ENCODE data around the gene GLI3. TPM values are rescaled to one million over a fixed set of nuclear protein-coding genes. Genes with fewer than 3 reads are reported as not detected.

GLI3 gene
- total and polyA plus RNA-seq, 4 donors: 0.50 to 34.9 (median 11.3) TPM

- Histone ChIP-seq H3K36me3 (ENCODE audit: control insufficient read depth in 1 of 2, insufficient read depth in 2 of 2, low read length in 1 of 2) (no peaks in the 10 kb centered on the region), H3K4me3 (ENCODE audit: low read length in 2 of 2) (no peak overlapping the region), H3K4me1 (ENCODE audit: control insufficient read depth in 1 of 2, insufficient read depth in 2 of 2, low read length in 2 of 2) (no peaks in the 10 kb centered on the region), H3K27me3 (ENCODE audit: control insufficient read depth in 1 of 2, insufficient read depth in 2 of 2, low read length in 1 of 2) (no peaks in the 10 kb centered on the region), H3K27ac (ENCODE audit: low read depth in 1 of 2, low read length in 2 of 2) (no peak overlapping the region), H3K9me3 (ENCODE audit: control insufficient read depth, low read length) (no peaks in the 10 kb centered on the region)
- DNase-seq (no peak), ATAC-seq (ENCODE audit: low FRiP score) (no peak)
- intact Hi-C loops (cut with DNase I): no loop called here
- 76 to 80% methylated on average over 9 of the region's 9 CpGs for WGBS, 2 donors
Observed at GRCh38 chr7:42077271-42078135, 159.5 kb downstream of the GLI3 start.

GRCh38 chr7:42076870-42077269, 160.1 kb downstream of the GLI3 start:
- ATAC-seq (ENCODE audit: low FRiP score) (no peak), DNase-seq (no peak)
- no peaks in the 10 kb centered on the region for H3K9me3 ChIP-seq (ENCODE audit: control insufficient read depth, low read length)
- no peak overlapping the region for H3K27ac ChIP-seq (ENCODE audit: low read depth in 1 of 2, low read length in 2 of 2)
- H3K4me3 ChIP-seq (ENCODE audit: low read length in 2 of 2): no peak overlapping the region
- WGBS, 2 donors: 76 to 93% methylated on average over 2 of the region's 2 CpGs
- no peaks in the 10 kb centered on the region for H3K4me1 ChIP-seq (ENCODE audit: control insufficient read depth in 1 of 2, insufficient read depth in 2 of 2, low read length in 2 of 2)
- intact Hi-C loops (cut with DNase I): no loop called here
- H3K36me3 ChIP-seq (ENCODE audit: control insufficient read depth in 1 of 2, insufficient read depth in 2 of 2, low read length in 1 of 2): no peaks in the 10 kb centered on the region
- H3K27me3 ChIP-seq (ENCODE audit: control insufficient read depth in 1 of 2, insufficient read depth in 2 of 2, low read length in 1 of 2): no peaks in the 10 kb centered on the region

- ATAC-seq (ENCODE audit: low FRiP score) (no peak), DNase-seq (no peak)
- H3K36me3 ChIP-seq (ENCODE audit: control insufficient read depth in 1 of 2, insufficient read depth in 2 of 2, low read length in 1 of 2): no peaks in the 10 kb centered on the region
- intact Hi-C loops (cut with DNase I): no loop called here
- no peak overlapping the region for H3K27ac ChIP-seq (ENCODE audit: low read depth in 1 of 2, low read length in 2 of 2)
- H3K4me3 ChIP-seq (ENCODE audit: low read length in 2 of 2): no peak overlapping the region
- H3K4me1 ChIP-seq (ENCODE audit: control insufficient read depth in 1 of 2, insufficient read depth in 2 of 2, low read length in 2 of 2): no peaks in the 10 kb centered on the region
- no peaks in the 10 kb centered on the region for H3K27me3 ChIP-seq (ENCODE audit: control insufficient read depth in 1 of 2, insufficient read depth in 2 of 2, low read length in 1 of 2)
- H3K9me3 ChIP-seq (ENCODE audit: control insufficient read depth, low read length): no peaks in the 10 kb centered on the region
Observed at GRCh38 chr7:42075418-42075817, 161.6 kb downstream of the GLI3 start.

- DNase-seq (no peak), ATAC-seq (ENCODE audit: low FRiP score) (no peak)
- Histone ChIP-seq H3K27me3 (ENCODE audit: control insufficient read depth in 1 of 2, insufficient read depth in 2 of 2, low read length in 1 of 2) (no peaks in the 10 kb centered on the region), H3K36me3 (ENCODE audit: control insufficient read depth in 1 of 2, insufficient read depth in 2 of 2, low read length in 1 of 2) (no peaks in the 10 kb centered on the region), H3K4me1 (ENCODE audit: control insufficient read depth in 1 of 2, insufficient read depth in 2 of 2, low read length in 2 of 2) (no peaks in the 10 kb centered on the region), H3K27ac (ENCODE audit: low read depth in 1 of 2, low read length in 2 of 2) (no peak overlapping the region), H3K4me3 (ENCODE audit: low read length in 2 of 2) (no peak overlapping the region), H3K9me3 (ENCODE audit: control insufficient read depth, low read length) (no peaks in the 10 kb centered on the region)
- intact Hi-C loops (cut with DNase I): no loop called here
- 95 to 97% methylated on average over 4 of the region's 4 CpGs for WGBS, 2 donors
Observed at GRCh38 chr7:42074076-42074475, 162.9 kb downstream of the GLI3 start.

- intact Hi-C loops (cut with DNase I): no loop called here
- Histone ChIP-seq H3K36me3 (ENCODE audit: control insufficient read depth in 1 of 2, insufficient read depth in 2 of 2, low read length in 1 of 2) (no peaks in the 10 kb centered on the region), H3K27me3 (ENCODE audit: control insufficient read depth in 1 of 2, insufficient read depth in 2 of 2, low read length in 1 of 2) (no peaks in the 10 kb centered on the region), H3K27ac (ENCODE audit: low read depth in 1 of 2, low read length in 2 of 2) (no peak overlapping the region), H3K4me3 (ENCODE audit: low read length in 2 of 2) (no peak overlapping the region), H3K9me3 (ENCODE audit: control insufficient read depth, low read length) (no peaks in the 10 kb centered on the region), H3K4me1 (ENCODE audit: control insufficient read depth in 1 of 2, insufficient read depth in 2 of 2, low read length in 2 of 2) (no peaks in the 10 kb centered on the region)
- WGBS, 2 donors: 81 to 83% methylated on average over 8 of the region's 8 CpGs
- DNase-seq (no peak), ATAC-seq (ENCODE audit: low FRiP score) (no peak)
Observed at GRCh38 chr7:42071372-42072261, 165.4 kb downstream of the GLI3 start.

- ATAC-seq (ENCODE audit: low FRiP score) (no peak), DNase-seq (no peak)
- H3K27ac ChIP-seq (ENCODE audit: low read depth in 1 of 2, low read length in 2 of 2): no peak overlapping the region
- intact Hi-C loops (cut with DNase I): no loop called here
- no peaks in the 10 kb centered on the region for H3K4me1 ChIP-seq (ENCODE audit: control insufficient read depth in 1 of 2, insufficient read depth in 2 of 2, low read length in 2 of 2)
- H3K27me3 ChIP-seq (ENCODE audit: control insufficient read depth in 1 of 2, insufficient read depth in 2 of 2, low read length in 1 of 2): no peaks in the 10 kb centered on the region
- no peaks in the 10 kb centered on the region for H3K9me3 ChIP-seq (ENCODE audit: control insufficient read depth, low read length)
- no peak overlapping the region for H3K4me3 ChIP-seq (ENCODE audit: low read length in 2 of 2)
- WGBS, 2 donors: 96 to 98% methylated on average over 2 of the region's 2 CpGs
- H3K36me3 ChIP-seq (ENCODE audit: control insufficient read depth in 1 of 2, insufficient read depth in 2 of 2, low read length in 1 of 2): no peaks in the 10 kb centered on the region
Observed at GRCh38 chr7:42070068-42070467, 166.9 kb downstream of the GLI3 start.

GRCh38 chr7:42069590-42069989, 167.4 kb downstream of the GLI3 start:
- WGBS, 2 donors: 97 to 99% methylated on average over 1 of the region's 1 CpG

GRCh38 chr7:42068554-42069280, 168.3 kb downstream of the GLI3 start:
- intact Hi-C loops (cut with DNase I): no loop called here
- H3K27me3 ChIP-seq (ENCODE audit: control insufficient read depth in 1 of 2, insufficient read depth in 2 of 2, low read length in 1 of 2): no peaks in the 10 kb centered on the region
- ATAC-seq (ENCODE audit: low FRiP score): no peak
- no peak overlapping the region for H3K4me3 ChIP-seq (ENCODE audit: low read length in 2 of 2)
- H3K9me3 ChIP-seq (ENCODE audit: control insufficient read depth, low read length): no peaks in the 10 kb centered on the region
- DNase-seq: no peak
- H3K36me3 ChIP-seq (ENCODE audit: control insufficient read depth in 1 of 2, insufficient read depth in 2 of 2, low read length in 1 of 2): no peaks in the 10 kb centered on the region
- 85 to 87% methylated on average over 11 of the region's 11 CpGs for WGBS, 2 donors
- no peaks in the 10 kb centered on the region for H3K4me1 ChIP-seq (ENCODE audit: control insufficient read depth in 1 of 2, insufficient read depth in 2 of 2, low read length in 2 of 2)
- no peak overlapping the region for H3K27ac ChIP-seq (ENCODE audit: low read depth in 1 of 2, low read length in 2 of 2)

More at GRCh38 chr7:42069590-42069989, 167.4 kb downstream of the GLI3 start:
- Histone ChIP-seq H3K4me1 (ENCODE audit: control insufficient read depth in 1 of 2, insufficient read depth in 2 of 2, low read length in 2 of 2) (no peaks in the 10 kb centered on the region), H3K4me3 (ENCODE audit: low read length in 2 of 2) (no peak overlapping the region), H3K27ac (ENCODE audit: low read depth in 1 of 2, low read length in 2 of 2) (no peak overlapping the region), H3K27me3 (ENCODE audit: control insufficient read depth in 1 of 2, insufficient read depth in 2 of 2, low read length in 1 of 2) (no peaks in the 10 kb centered on the region), H3K9me3 (ENCODE audit: control insufficient read depth, low read length) (no peaks in the 10 kb centered on the region), H3K36me3 (ENCODE audit: control insufficient read depth in 1 of 2, insufficient read depth in 2 of 2, low read length in 1 of 2) (no peaks in the 10 kb centered on the region)
- ATAC-seq (ENCODE audit: low FRiP score) (no peak), DNase-seq (no peak)
- intact Hi-C loops (cut with DNase I): no loop called here

Measured in aorta (tissue), 5 donors.